A549 (cell line): Measurements from ENCODE around the gene RAPGEF2.

Experiments used
- CHD2 ChIP-seq: fragments of 150-350 bp; IDR thresholded peaks from 2 replicates; pipeline ENCODE4 v1.6.1; 2014; ENCODE audit warnings: low read length; ENCODE audit not compliant: partially characterized antibody
- EP300 ChIP-seq, 2 experiments: fragments of >200 bp; sonication (Bioruptor Twin); formaldehyde crosslinking; IDR thresholded peaks; 2 replicates in 1 of 2; 3 replicates in 1 of 2; pipeline ENCODE4 v1.6.1; 2016 to 2017
- HDAC2 ChIP-seq: fragments of 200-600 bp; sonication (generic); IDR thresholded peaks from 2 replicates; pipeline ENCODE4 v1.6.1; 2016
- KDM1A ChIP-seq: fragments of 200-600 bp; sonication (generic); IDR thresholded peaks from 2 replicates; pipeline ENCODE4 v1.6.1; 2016; ENCODE audit warnings: low read depth, mild to moderate bottlenecking
- PHF8 ChIP-seq: fragments of 200-600 bp; sonication (generic); IDR thresholded peaks from 2 replicates; pipeline ENCODE4 v1.6.1; 2016; ENCODE audit warnings: low read depth, mild to moderate bottlenecking, antibody characterized with exemption, moderate library complexity, borderline replicate concordance
- POLR2A ChIP-seq: IDR thresholded peaks from 2 replicates; pipeline ENCODE4 v1.6.1; 2012; ENCODE audit warnings: mild to moderate bottlenecking, low read length
- RAD21 ChIP-seq, 2 experiments: fragments of >200 bp in 1 of 2; sonication (Bioruptor Twin) in 1 of 2; formaldehyde crosslinking in 1 of 2; IDR thresholded peaks in 1 of 2; conservative IDR thresholded peaks in 1 of 2; 2 replicates in 1 of 2; 3 replicates in 1 of 2; pipeline ENCODE4 v1.6.1; 2012 to 2018; ENCODE audit warnings: inconsistent platforms in 1 of 2
- TP53 ChIP-seq: fragments of 250-450 bp; sonication (Bioruptor Pico); IDR thresholded peaks from 2 replicates; pipeline ENCODE4 v1.5.0; 2021; ENCODE audit warnings: mild to moderate bottlenecking, moderate library complexity
- USF2 ChIP-seq: fragments of 450-650 bp; IDR thresholded peaks from 2 replicates; pipeline ENCODE4 v1.6.1; 2014; ENCODE audit warnings: antibody characterized with exemption
- ZFP36 ChIP-seq: fragments of 450-650 bp; IDR thresholded peaks from 2 replicates; pipeline ENCODE4 v1.6.1; 2014; ENCODE audit warnings: borderline replicate concordance; ENCODE audit not compliant: partially characterized antibody
- TF ChIP-seq, protein P1 (sequence below): fragments of >200 bp; sonication (Bioruptor Twin); formaldehyde crosslinking; IDR thresholded peaks from 3 replicates; pipeline ENCODE4 v1.5.1; 2016

DNA sequence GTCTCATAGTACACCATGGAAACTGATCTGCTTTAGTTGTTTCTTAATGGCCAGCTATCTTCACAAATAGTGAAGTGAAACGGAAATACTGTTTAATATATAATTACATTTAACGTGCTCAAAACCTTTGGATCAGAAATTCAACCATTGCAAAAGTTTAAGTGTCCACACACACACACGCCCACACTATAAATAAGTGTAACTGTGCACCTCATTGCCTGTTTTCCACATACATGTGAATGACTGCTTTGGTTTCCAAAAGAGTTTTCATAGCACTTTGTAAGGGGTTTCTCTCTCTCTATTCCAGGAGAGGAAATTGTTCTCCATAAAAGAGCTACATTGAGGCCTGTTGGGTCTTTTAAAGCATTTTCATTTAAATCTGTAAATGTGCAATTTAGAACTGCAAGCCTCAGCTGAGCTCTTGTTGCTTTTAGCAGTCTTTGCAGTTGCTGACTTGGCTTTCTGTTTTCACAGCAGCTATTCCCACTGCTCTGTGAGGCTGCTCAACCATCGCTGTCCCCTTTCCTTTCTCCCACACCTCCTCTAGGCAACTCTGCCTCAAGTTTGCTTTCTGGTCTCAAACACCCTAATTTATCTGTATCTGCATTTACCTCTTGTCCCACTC, 94.5 kb downstream of the RAPGEF2 start:
- TF ChIP-seq TP53 (CRISPR knock-in tag) = no peak
- no peak for TF ChIP-seq HDAC2
- TF ChIP-seq CHD2 = no peak
- no peak for TF ChIP-seq POLR2A
- TF ChIP-seq, protein P1, sequence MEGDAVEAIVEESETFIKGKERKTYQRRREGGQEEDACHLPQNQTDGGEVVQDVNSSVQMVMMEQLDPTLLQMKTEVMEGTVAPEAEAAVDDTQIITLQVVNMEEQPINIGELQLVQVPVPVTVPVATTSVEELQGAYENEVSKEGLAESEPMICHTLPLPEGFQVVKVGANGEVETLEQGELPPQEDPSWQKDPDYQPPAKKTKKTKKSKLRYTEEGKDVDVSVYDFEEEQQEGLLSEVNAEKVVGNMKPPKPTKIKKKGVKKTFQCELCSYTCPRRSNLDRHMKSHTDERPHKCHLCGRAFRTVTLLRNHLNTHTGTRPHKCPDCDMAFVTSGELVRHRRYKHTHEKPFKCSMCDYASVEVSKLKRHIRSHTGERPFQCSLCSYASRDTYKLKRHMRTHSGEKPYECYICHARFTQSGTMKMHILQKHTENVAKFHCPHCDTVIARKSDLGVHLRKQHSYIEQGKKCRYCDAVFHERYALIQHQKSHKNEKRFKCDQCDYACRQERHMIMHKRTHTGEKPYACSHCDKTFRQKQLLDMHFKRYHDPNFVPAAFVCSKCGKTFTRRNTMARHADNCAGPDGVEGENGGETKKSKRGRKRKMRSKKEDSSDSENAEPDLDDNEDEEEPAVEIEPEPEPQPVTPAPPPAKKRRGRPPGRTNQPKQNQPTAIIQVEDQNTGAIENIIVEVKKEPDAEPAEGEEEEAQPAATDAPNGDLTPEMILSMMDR = no peak
- TF ChIP-seq RAD21 (conservative IDR thresholded peaks at IDR 0.05 in 1 of 2, IDR thresholded peaks at IDR 0.05 in 1 of 2) = no peak
- TF ChIP-seq USF2 = no peak
- no peak for TF ChIP-seq PHF8
- no peak for TF ChIP-seq EP300 (IDR thresholded peaks at IDR 0.05)
- no peak for TF ChIP-seq KDM1A
- TF ChIP-seq ZFP36 = no peak
